CD8-positive, alpha-beta memory T cell (primary cell): ENCODE data around the gene LYST. TPM values are rescaled to one million over a fixed set of nuclear protein-coding genes. Genes with fewer than 3 reads are reported as not detected.

ENCODE experiments used
- CTCF ChIA-PET: fragments of 350-600 bp; sonication (Branson Sonifier 250); formaldehyde crosslinking; loops from one replicate; lab custom pipeline; 2021; ENCODE audit warnings: antibody characterized with exemption; lab: Charles Lee
- POLR2A ChIA-PET: fragments of 350-600 bp; sonication (Branson Sonifier 250); formaldehyde crosslinking; loops from one replicate; lab custom pipeline; 2021; ENCODE audit warnings: antibody characterized with exemption; lab: Charles Lee
- DNase-seq, 5 donors: peaks; one replicate each; pipeline versions ENCODE4 v3.0.0 to v3.0.0-alpha.2; 2020 to 2022; ENCODE audit warnings: mixed read lengths in 1 of 5
- H3K27ac ChIP-seq: one replicate; pipeline ENCODE4 v1.7.0; 2013; ENCODE audit warnings: low read depth, mild to moderate bottlenecking, low read length, moderate library complexity
- H3K27me3 ChIP-seq: 2 replicates; pipeline ENCODE4 v1.7.0; 2013; ENCODE audit warnings: low read length, mild to moderate bottlenecking; ENCODE audit not compliant: insufficient read depth, poor library complexity, severe bottlenecking
- H3K36me3 ChIP-seq: 2 replicates; pipeline ENCODE4 v1.7.0; 2013; ENCODE audit warnings: mild to moderate bottlenecking, low read length, moderate library complexity; ENCODE audit not compliant: insufficient read depth
- H3K4me1 ChIP-seq: 2 replicates; pipeline ENCODE4 v1.7.0; 2013; ENCODE audit warnings: mild to moderate bottlenecking, low read length, moderate library complexity; ENCODE audit not compliant: insufficient read depth
- H3K4me3 ChIP-seq: 2 replicates; pipeline ENCODE4 v1.7.0; 2013; ENCODE audit warnings: mild to moderate bottlenecking, low read length
- H3K9me3 ChIP-seq: 2 replicates; pipeline ENCODE4 v1.7.0; 2013; ENCODE audit warnings: mild to moderate bottlenecking, low read length
- H3K27ac Mint-ChIP-seq, 8 donors: one replicate each; pipeline ENCODE4 v1.8.0; 2020 to 2021; ENCODE audit warnings: mixed read lengths in 8 of 8, mild to moderate bottlenecking in 6 of 8, inconsistent platforms in 3 of 8, moderate library complexity in 3 of 8
- H3K27me3 Mint-ChIP-seq, 2 donors: one replicate each; pipeline ENCODE4 v1.8.0; 2020 to 2021; ENCODE audit warnings: mixed read lengths in 2 of 2, mild to moderate bottlenecking in 1 of 2, moderate library complexity in 1 of 2
- H3K36me3 Mint-ChIP-seq, 3 donors: one replicate each; pipeline ENCODE4 v1.8.0; 2020 to 2021; ENCODE audit warnings: mixed read lengths in 3 of 3, inconsistent platforms in 1 of 3, mild to moderate bottlenecking in 1 of 3
- H3K4me1 Mint-ChIP-seq, 3 donors: one replicate each; pipeline ENCODE4 v1.8.0; 2020 to 2021; ENCODE audit warnings: mixed read lengths in 3 of 3, inconsistent platforms in 1 of 3, mild to moderate bottlenecking in 1 of 3
- H3K4me3 Mint-ChIP-seq, 7 donors: one replicate each; pipeline ENCODE4 v1.8.0; 2020 to 2021; ENCODE audit warnings: mixed read lengths in 7 of 7, mild to moderate bottlenecking in 6 of 7, moderate library complexity in 4 of 7, inconsistent platforms in 2 of 7
- H3K9me3 Mint-ChIP-seq, 5 donors: one replicate each; pipeline ENCODE4 v1.8.0; 2020 to 2022; ENCODE audit warnings: mixed read lengths in 5 of 5, mild to moderate bottlenecking in 3 of 5, moderate library complexity in 2 of 5, inconsistent platforms in 1 of 5
- polyA plus RNA-seq: library from polyadenylated mRNA; unstranded; fragments of 300-500 nt; fragmentation: Illumina TruSeq; gene quantifications from one replicate; pipeline ENCODE4 v1.2.3, GENCODE V29; 2021
- total RNA-seq, 2 experiments: library from RNA; stranded (reverse); gene quantifications; one replicate each; pipeline ENCODE4 v1.2.3, GENCODE V29; 2021

LYST gene
- total and polyA plus RNA-seq, 3 experiments from 2014 or later: 24.1 to 79.9 (median 76.9) TPM

- no peak overlapping the region for H3K4me3 ChIP-seq
- no peak overlapping the region for H3K27ac ChIP-seq
- CTCF ChIA-PET: interaction anchor here (1.2 to 4.0 kb wide), 3 partner anchors 34 to 141 kb away, joined by 3 to 18 read pairs (median 4); no protein-coding TSS in a partner anchor
- no peaks in the 10 kb centered on the region for H3K27me3 ChIP-seq
- peaks cover 21 to 38% (median 30%) of the 10 kb centered on the region in 3 donors for H3K4me1 Mint-ChIP-seq
- H3K4me3 Mint-ChIP-seq: peak overlapping the region in 1 of 7 donors; percentile 6
- no peaks in the 10 kb centered on the region for H3K9me3 Mint-ChIP-seq
- H3K27ac Mint-ChIP-seq: peak overlapping the region in 6 of 8 donors; percentile 2 to 58 (median 42)
- H3K4me1 ChIP-seq: no peaks in the 10 kb centered on the region
- no peaks in the 10 kb centered on the region for H3K9me3 ChIP-seq
- no peaks in the 10 kb centered on the region for H3K27me3 Mint-ChIP-seq
- POLR2A ChIA-PET: no interaction called here
- H3K36me3 ChIP-seq: no peaks in the 10 kb centered on the region
- H3K36me3 Mint-ChIP-seq: peaks cover 0 to 45% (median 7%) of the 10 kb centered on the region in 3 donors
- DNase-seq: no peak
Observed at GRCh38 chr1:235831148-235831547, 35.6 kb downstream of the LYST start.

DNA sequence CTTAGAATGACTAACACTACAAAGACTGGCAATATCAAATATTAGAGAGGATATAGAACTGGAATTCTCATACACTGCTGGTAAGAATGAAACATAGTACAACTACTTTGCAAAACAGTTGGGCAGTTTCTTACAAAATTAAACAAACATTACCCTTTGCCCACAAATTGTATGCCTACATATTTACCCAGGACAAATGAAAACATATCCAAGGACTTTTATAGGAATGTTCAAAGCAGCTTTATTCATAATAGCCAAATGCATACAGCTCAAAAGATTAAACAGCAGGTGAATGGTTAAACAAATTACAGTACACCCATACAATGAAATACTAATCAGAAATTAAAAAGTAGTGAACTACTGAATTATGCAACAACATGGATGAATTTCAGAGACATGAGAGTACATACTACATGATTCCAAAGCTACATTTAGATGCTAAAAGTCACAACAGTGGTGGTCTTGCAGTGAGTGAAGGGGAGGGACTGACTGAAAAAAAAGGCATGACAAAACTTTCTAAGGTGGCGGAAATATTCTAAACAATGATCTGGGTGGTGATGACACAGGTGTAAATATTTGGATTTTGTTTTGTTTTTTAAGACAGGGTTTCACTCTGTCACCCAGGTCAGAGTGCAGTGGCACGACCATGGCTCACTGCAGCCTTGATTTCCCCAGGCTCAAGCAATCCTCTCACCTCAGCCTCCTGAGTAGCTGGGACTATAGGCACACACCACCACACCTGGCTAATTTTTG is 40.4 kb downstream of the LYST start:
- Histone ChIP-seq H3K27ac (no peak overlapping the region), H3K9me3 (no peaks in the 10 kb centered on the region), H3K4me1 (no peaks in the 10 kb centered on the region), H3K36me3 (no peaks in the 10 kb centered on the region), H3K27me3 (no peaks in the 10 kb centered on the region), H3K4me3 (no peak overlapping the region)
- Mint-ChIP-seq H3K9me3 (no peaks in the 10 kb centered on the region), H3K4me1 (peaks cover 17 to 35% (median 17%) of the 10 kb centered on the region in 3 donors), H3K27me3 (no peaks in the 10 kb centered on the region), H3K36me3 (peaks cover 0 to 55% (median 15%) of the 10 kb centered on the region in 3 donors), H3K4me3 (no peak overlapping the region), H3K27ac (no peak overlapping the region)
- ChIA-PET CTCF (no interaction called here), POLR2A (no interaction called here)
- DNase-seq: no peak

- Histone ChIP-seq H3K27me3 (no peaks in the 10 kb centered on the region), H3K27ac (no peak overlapping the region), H3K4me3 (no peak overlapping the region), H3K4me1 (no peaks in the 10 kb centered on the region), H3K9me3 (no peaks in the 10 kb centered on the region), H3K36me3 (no peaks in the 10 kb centered on the region)
- Mint-ChIP-seq H3K4me1 (peaks cover 11 to 29% (median 12%) of the 10 kb centered on the region in 3 donors), H3K9me3 (no peaks in the 10 kb centered on the region), H3K27me3 (no peaks in the 10 kb centered on the region), H3K27ac (no peak overlapping the region), H3K36me3 (peaks cover 0 to 49% (median 12%) of the 10 kb centered on the region in 3 donors), H3K4me3 (no peak overlapping the region)
- CTCF ChIA-PET: no interaction called here
- no peak for DNase-seq
- POLR2A ChIA-PET: no interaction called here
Observed at GRCh38 chr1:235825229-235825628, 41.5 kb downstream of the LYST start.

GRCh38 chr1:235823684-235824083 is 43.0 kb downstream of the LYST start:
- Mint-ChIP-seq H3K9me3 (no peaks in the 10 kb centered on the region), H3K27ac (no peak overlapping the region), H3K27me3 (no peaks in the 10 kb centered on the region), H3K36me3 (peaks cover 0 to 41% (median 12%) of the 10 kb centered on the region in 3 donors), H3K4me1 (peaks cover 16 to 31% (median 20%) of the 10 kb centered on the region in 3 donors), H3K4me3 (no peak overlapping the region)
- no peaks in the 10 kb centered on the region for H3K36me3 ChIP-seq
- no peaks in the 10 kb centered on the region for H3K27me3 ChIP-seq
- H3K4me1 ChIP-seq: no peaks in the 10 kb centered on the region
- CTCF ChIA-PET: interaction anchor here (1.7 to 2.3 kb wide), 2 partner anchors 19 to 148 kb away, joined by 4 to 7 read pairs; no protein-coding TSS in a partner anchor
- DNase-seq: no peak
- H3K9me3 ChIP-seq: no peaks in the 10 kb centered on the region
- H3K4me3 ChIP-seq: no peak overlapping the region
- POLR2A ChIA-PET: no interaction called here
- no peak overlapping the region for H3K27ac ChIP-seq

DNA sequence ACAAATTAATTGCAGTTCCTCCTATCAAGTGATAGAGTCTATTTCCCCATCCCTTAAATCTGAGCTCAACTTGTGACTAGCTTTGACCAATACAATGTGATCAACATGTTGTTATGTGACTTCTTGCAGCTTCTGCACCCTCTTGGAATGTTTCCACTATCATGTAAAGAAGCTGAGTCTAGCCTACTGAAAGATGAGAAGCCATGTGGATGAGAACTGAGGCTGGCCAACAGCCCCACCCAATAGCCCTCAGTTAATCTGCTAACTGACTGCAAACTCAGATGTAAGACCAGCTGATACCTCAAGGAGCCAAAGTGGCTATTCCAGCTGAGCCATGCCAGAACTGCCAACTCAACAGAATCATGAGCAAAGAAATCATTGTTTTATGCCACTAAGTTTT is 44.0 kb downstream of the LYST start:
- H3K36me3 Mint-ChIP-seq: peaks cover 0 to 33% (median 10%) of the 10 kb centered on the region in 3 donors
- H3K4me3 Mint-ChIP-seq: no peak overlapping the region

GRCh38 chr1:235821361-235821981 is 45.2 kb downstream of the LYST start:
- H3K9me3 ChIP-seq: no peaks in the 10 kb centered on the region
- no peak for DNase-seq
- no peak overlapping the region for H3K4me3 Mint-ChIP-seq
- H3K4me1 Mint-ChIP-seq: peaks cover 27 to 42% (median 30%) of the 10 kb centered on the region in 3 donors
- ChIA-PET CTCF (interaction anchor here (1.7 to 2.3 kb wide), 2 partner anchors 150 kb away, joined by 5 to 7 read pairs; no protein-coding TSS in a partner anchor), POLR2A (no interaction called here)
- H3K27ac Mint-ChIP-seq: peak overlapping the region in 2 of 8 donors; percentile 48 to 79
- H3K27me3 ChIP-seq: no peaks in the 10 kb centered on the region
- no peaks in the 10 kb centered on the region for H3K9me3 Mint-ChIP-seq
- H3K36me3 ChIP-seq: no peaks in the 10 kb centered on the region
- no peaks in the 10 kb centered on the region for H3K27me3 Mint-ChIP-seq
- H3K36me3 Mint-ChIP-seq: peaks cover 0 to 27% (median 11%) of the 10 kb centered on the region in 3 donors
- H3K27ac ChIP-seq: no peak overlapping the region
- H3K4me3 ChIP-seq: no peak overlapping the region
- no peaks in the 10 kb centered on the region for H3K4me1 ChIP-seq

More for the DNA sequence above, 44.0 kb downstream of the LYST start:
- H3K4me1 ChIP-seq: no peaks in the 10 kb centered on the region
- CTCF ChIA-PET: interaction anchor here (1.7 to 2.3 kb wide), 2 partner anchors 20 to 149 kb away, joined by 4 to 7 read pairs; no protein-coding TSS in a partner anchor
- Mint-ChIP-seq H3K4me1 (peaks cover 15 to 32% (median 19%) of the 10 kb centered on the region in 3 donors), H3K9me3 (no peaks in the 10 kb centered on the region), H3K27ac (no peak overlapping the region), H3K27me3 (no peaks in the 10 kb centered on the region)
- POLR2A ChIA-PET: no interaction called here
- H3K4me3 ChIP-seq: no peak overlapping the region
- no peaks in the 10 kb centered on the region for H3K9me3 ChIP-seq
- H3K36me3 ChIP-seq: no peaks in the 10 kb centered on the region
- no peak overlapping the region for H3K27ac ChIP-seq
- no peak for DNase-seq
- no peaks in the 10 kb centered on the region for H3K27me3 ChIP-seq

- POLR2A ChIA-PET: interaction anchor here (0.5 kb wide), 1 partner anchor 27 kb away, joined by 3 read pairs; no protein-coding TSS in a partner anchor
- Mint-ChIP-seq H3K36me3 (peaks cover 0 to 17% (median 8%) of the 10 kb centered on the region in 3 donors), H3K4me3 (no peak overlapping the region), H3K27me3 (no peaks in the 10 kb centered on the region), H3K4me1 (peaks cover 28 to 37% (median 29%) of the 10 kb centered on the region in 3 donors), H3K27ac (peak overlapping the region in 2 of 8 donors; percentile 25 to 67), H3K9me3 (no peaks in the 10 kb centered on the region)
- H3K36me3 ChIP-seq: no peaks in the 10 kb centered on the region
- H3K27ac ChIP-seq: no peak overlapping the region
- no peak for DNase-seq
- H3K9me3 ChIP-seq: no peaks in the 10 kb centered on the region
- H3K27me3 ChIP-seq: no peaks in the 10 kb centered on the region
- H3K4me1 ChIP-seq: no peaks in the 10 kb centered on the region
- H3K4me3 ChIP-seq: no peak overlapping the region
- CTCF ChIA-PET: interaction anchor here (1.7 kb wide), 1 partner anchor 152 kb away, joined by 5 read pairs; no protein-coding TSS in a partner anchor
Observed at GRCh38 chr1:235820061-235820460, 46.6 kb downstream of the LYST start.
